RPMI8226 (cell line): Measurements from ENCODE around the gene CHPF.
A peak's percentile ranks its signal among the peaks of the same experiment; 100 is the strongest.

Source experiments
- DNase-seq: peaks from one replicate; pipeline ENCODE4 v3.0.0-alpha.2; 2015

Gene CHPF

DNA sequence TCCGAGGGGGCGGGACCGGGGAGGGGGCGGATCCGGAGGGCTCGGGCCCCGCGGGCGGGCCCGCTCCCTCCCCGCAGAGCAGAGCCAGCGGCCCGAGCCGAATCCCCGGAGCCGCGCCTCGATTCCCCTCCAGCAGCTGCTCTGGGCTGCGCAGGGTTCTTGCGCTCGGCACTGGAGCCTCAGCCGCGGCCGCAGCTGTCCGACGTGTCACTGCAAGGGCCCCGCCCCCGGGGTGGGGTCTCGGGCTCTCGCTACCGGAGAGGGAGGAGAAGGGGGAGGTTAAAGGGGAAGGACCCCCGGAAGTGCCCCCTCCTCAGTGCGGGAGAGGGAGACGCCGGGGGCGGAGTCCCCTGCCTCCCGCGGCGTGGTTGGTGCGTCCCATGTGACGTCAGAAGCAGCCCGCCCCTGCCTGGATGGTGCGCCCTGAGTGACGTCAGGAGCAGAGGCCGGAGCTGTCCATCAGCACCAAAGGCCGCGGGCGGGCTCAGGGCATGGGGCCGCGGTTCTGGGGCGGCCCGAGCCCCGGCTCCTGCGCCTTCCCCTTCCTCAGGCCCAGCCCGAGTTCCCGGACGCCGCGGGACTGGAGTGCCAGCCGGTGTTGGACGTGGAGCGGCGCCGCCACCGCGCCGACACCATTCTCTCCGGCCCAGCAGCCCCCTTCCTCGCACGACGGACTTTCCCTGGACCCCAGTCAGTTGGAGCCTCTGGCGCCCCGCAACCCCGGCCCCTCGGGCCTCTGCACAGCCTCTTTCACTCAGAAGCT, at the start of gene CHPF, which contains the start of gene TMEM198:
TSS of gene CHPF (minus strand) at position 214 of the 763 bp plus-strand sequence. CDS start 271 bp downstream, outside the sequence.
TSS of gene TMEM198 (plus strand) at position 433 of the 763 bp plus-strand sequence. CDS start 700 bp downstream, outside the sequence.
- peak; percentile 96 for DNase-seq

- no peak for DNase-seq
These were observed 49.5 kb upstream of the CHPF start for GRCh38 chr2:219593154-219593553.

GRCh38 chr2:219592736-219593135, 49.1 kb upstream of the CHPF start:
- no peak for DNase-seq

DNA sequence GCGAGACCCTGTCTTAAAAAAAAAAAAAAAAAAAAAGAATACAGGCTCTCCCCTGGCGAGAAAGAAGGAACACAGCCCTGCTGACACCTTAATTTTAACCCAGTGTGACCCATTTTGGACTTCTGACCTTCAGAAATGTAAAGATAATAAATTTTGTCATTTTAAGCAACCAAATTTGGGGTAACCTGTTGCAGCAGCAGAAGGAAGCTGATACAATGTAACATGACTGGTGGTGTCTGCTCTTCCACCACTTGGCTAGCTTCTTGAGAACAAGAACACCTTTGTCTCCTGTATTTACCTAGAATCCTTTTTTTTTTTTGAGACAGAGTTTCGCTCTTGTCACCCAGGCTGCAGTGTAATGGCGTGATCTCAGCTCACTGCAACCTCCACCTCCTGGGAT, 47.5 kb upstream of the CHPF start:
- DNase-seq: no peak

- DNase-seq: no peak
These were observed 37.7 kb upstream of the CHPF start for GRCh38 chr2:219581346-219581745.

DNA sequence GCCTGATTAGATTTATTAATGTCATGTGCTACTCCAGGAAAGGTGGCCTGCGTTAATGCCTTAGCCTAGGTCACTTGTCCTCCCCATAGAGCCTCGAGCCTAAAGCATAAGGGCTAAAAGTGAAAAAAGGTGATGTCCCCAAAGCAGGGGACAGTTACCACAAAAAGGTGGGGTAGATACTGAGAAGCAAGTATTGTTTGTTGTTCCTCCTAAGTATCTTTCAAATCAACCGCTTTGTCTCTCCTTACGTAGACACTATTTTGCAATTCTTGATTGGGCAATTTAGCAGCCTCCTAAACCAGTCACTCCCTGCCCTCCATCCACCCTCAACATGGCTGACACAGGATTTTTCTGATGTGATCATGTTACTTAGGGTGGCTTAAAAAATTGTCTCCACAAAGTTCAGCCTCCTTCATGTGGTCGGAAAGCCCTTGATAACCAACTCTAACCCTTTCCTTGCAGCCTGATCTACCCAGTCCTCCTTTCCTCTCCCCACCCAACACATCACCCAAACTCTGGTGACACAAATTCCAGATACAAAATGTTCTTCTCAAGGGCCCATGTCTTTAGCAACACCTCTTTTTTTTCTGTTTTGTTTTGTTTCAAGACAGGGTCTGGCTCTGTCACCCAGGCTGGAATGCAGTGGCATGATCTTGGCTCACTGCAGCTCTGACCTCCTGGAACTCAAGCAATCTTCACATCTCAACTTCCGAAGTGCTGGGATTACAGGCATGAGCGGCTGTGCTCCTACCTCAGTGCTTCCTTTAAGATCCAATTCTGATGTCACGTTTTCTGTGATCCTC, 35.4 kb upstream of the CHPF start:
- DNase-seq: no peak

DNA sequence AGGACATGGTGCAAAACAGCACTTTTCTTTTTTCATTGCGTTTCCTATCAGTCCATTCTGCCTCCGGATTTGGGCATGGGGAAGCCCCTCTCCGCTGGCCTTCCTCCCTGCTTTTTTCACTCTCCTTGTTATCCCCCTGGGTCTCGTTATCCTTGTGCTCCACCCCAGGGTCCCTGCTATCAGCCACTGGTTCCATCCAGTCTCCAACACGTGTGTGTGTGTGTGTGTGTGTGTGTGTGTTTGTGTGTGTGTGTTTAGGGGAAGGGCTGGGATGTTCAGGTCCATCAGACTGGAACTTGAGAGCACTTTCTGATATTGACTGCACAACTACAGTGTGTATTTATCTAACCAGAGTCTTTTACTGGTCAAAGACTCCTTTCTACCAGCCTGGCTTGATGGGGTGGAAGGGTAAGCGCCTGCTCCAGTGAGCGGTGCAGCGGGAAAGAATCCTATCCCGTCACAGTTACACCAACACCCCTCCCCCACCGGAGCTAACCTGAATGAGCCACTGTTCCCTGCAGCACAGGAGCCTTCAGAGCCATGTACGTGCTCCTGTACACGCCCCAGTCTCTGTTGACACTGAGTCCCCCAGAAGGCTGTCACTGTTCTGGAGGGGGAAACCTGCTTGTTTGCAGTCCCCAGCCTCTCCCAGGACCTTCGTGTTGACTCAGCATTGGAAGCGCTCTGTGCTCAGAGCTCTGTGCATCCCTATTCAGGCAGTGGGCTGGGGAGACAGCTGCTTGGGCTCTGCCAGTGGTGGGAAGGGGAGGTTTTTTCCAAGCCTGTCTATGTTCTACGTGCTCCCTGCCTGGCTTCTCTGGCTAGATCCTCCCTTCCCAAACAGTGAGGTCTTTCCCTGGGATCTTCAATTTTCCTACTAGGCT, 33.1 kb upstream of the CHPF start:
- DNase-seq: no peak

DNA sequence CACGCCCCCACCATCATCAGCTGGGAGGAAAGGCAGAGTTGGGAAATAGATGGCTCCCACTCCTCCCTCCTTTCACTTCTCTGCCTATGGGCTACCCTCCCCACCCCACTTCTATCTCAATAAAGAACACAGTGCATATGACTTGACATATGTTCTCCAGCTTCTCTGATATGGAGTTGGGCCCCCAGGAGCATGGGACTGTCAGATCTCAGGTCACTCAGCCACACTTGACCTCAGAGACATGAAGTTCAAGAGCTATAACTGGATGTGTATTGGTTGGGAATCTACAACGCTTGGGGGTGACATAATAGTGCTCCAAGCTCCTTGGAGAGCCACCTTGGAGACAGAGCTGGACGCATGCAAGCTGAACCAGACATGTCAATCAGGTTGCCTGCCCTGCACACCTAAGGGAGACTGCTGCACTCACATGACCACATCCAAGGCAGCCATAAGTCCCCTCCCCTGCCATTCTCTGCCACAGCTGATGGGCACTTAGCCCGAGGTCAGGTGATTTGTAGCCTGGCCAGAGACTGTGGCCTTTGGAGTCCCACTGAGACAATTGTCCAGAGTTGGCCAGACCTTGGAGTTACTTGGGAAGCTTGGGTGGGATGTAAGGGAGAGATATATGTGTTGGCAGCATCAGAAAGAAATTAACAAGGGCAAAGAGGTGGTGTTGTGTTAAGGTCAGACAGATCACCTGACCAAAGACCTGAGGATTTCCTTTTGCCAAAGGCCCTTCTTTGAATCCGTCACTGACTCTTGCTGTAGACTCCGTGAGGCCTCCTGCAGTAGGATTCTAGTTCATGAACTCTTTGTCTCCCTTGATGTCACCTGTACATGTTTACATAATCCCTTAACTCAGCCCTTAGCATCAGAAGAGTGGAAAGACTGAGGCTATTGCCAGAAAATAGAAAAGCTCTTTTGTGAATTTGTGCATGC, 32.2 kb upstream of the CHPF start:
- no peak for DNase-seq

GRCh38 chr2:219574484-219575311, 31.1 kb upstream of the CHPF start:
- DNase-seq: no peak

- DNase-seq: no peak
These were observed 29.6 kb upstream of the CHPF start for GRCh38 chr2:219573166-219573565.

GRCh38 chr2:219572237-219573001, 28.8 kb upstream of the CHPF start, which contains the start of gene INHA:
Gene INHA (plus strand): TSS chr2:219572310. CDS start chr2:219572375, 65 bp downstream.
- no peak for DNase-seq

GRCh38 chr2:219571311-219572236, 28.0 kb upstream of the CHPF start, which contains the start of gene OBSL1:
Gene OBSL1 (minus strand): TSS chr2:219571539. CDS start chr2:219571232, 307 bp downstream.
- no peak for DNase-seq

DNA sequence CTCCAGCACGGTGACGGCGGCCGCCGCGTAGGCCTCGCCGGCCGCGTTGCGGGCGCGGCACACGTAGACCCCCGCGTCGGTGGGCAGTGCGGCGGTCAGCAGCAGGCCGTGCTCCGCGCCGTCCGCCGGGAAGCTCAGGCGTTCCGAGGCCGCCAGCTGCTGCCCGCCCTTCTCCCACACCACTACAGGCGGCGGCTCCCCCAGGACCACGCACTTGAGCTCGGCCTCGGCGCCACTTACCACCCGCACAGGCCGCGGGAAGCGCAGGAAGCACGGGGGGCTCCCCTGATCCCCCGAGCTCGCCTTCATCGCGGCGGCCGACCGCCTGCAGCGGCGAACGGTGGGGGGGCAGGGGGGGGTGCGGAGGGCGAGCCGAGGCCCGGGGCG, 27.3 kb upstream of the CHPF start:
- no peak for DNase-seq

DNA sequence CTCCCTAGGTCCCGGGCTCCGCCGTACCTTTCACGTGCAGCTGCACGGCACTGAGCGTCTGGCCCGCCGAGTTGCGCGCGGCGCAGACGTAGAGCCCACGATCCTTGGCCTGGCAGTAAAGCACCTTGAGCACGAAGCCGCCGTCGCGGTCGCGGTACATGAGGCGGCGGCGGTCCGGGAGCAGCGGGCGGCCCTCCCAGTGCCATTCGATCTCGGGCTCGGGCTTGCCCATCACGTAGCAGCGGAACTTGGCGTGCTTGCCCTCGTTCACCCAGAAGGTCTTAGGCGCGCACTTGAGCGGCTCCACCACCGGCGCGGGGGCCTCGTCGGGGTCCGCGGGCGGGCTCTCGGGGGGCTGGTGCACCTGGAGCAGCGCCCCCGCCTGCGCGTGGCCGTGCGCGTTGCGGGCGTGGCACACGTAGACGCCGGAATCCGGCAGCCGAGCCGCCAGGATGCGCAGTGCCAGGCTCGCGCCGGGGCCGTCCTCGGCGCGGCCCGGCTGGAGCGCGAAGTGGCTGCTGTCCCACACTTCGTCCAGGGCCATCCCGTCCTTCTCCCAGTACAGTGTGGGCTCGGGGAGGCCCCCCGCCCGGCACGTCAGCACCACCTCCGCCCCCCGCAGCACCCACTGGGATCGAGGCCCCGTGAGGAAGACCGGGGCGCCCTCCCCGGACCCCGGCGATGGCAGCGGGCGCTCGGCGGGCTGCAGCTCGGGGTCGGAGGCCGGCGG, 26.8 kb upstream of the CHPF start:
- DNase-seq: no peak

GRCh38 chr2:219569635-219570034, 26.0 kb upstream of the CHPF start:
- no peak for DNase-seq

- no peak for DNase-seq
These were observed 25.4 kb upstream of the CHPF start for GRCh38 chr2:219569041-219569440.

DNA sequence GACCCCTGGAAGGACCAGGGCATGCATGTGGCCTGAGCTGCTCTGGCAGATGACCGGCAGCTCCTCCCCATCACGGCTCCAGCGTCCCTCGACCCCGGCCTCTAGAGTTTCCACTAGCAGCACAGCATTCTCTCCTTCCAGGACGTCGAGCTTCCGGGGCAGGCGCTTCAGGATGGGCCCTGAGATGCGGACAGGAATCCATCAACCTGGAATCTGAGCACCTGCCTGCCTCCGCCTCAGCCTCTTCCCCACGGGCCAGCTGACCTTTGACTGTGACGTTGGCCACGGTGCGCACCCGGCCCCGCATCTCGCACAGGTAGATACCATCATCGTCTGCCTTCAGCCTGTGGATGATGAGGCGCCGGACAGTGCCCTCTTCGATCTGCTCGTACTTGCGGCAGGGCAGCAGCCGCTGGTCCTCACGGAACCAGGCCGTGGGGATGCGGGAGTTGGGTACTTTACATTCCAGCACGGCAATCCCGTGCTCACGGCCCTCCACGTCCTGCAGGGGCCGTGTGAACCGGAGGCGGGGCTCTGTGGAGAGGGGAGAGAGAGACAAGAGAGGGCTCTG, 24.3 kb upstream of the CHPF start:
- no peak for DNase-seq

DNA sequence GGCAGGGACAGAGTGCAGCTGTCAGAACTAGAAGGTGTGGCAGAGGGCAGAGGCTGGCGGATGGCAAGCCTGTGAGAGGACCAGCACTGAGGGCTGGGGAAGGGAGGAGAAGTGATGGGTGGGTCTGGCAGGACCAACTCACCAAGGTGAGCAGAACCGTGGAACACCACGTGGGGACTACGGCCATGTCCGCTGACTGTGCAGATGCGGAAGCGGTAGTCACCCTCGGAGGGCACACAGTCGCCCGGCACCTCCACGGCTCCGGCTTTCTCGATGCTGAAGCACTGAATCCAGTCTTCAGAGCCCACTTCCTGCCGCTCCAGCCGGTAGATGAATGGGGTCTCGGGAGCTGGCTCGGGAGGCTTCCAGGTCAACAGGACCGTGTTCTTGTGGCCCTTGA, 23.5 kb upstream of the CHPF start:
- DNase-seq: no peak
